ENCODE results near the gene RPRD1B.

The RPRD1B gene

DNA sequence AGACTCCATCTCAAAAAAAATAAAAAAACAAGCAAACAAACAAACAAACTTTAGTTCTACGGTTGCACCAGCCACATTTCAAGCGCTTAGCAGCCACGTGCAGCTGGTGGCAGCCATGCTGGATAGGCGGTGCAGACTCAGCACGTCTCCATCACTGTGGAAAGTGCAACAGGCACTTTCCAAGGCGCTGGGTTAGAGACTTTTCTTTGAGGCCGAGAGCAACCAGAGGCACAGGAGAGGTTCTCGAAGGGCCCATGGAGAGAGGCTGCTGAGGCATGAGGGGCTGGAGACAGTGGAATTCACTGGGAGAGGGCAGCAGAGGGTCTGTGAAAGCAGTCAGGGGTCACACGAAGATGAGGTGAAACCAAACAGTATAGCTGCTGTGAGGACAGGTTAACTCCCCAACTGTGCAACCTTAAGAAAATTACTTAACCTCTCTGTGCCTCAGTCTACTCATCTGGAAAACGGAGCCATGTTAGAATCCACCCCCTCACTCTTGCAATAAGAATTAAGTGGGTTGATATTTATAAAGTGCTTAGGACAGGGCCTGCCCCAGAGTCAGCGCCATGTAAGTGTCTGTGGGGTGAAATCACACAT is 104.0 kb downstream of the RPRD1B start:
- peak overlapping the region; percentile 28 for H4K91ac ChIP-seq (ENCODE audit: low read length)
- WGBS, result 98% methylated on average over 9 of the region's 11 CpGs
- H3K4ac ChIP-seq (ENCODE audit: low read depth in 1 of 2, low read length in 2 of 2), result no peak overlapping the region
- H3K27ac ChIP-seq (ENCODE audit: low read length, poor library complexity, severe bottlenecking), result no peak overlapping the region
- H3K14ac ChIP-seq (ENCODE audit: low read length in 2 of 2), result no peak overlapping the region
- no peak overlapping the region for H2BK120ac ChIP-seq (ENCODE audit: low read depth, low read length)
- peaks cover 0 to 26% of the 10 kb centered on the region in 2 experiments for H3K36me3 ChIP-seq (ENCODE audit: control insufficient read depth in 1 of 2, insufficient read depth in 2 of 2, low read depth in 1 of 2, low read length in 2 of 2)
- no peak overlapping the region for H3K9ac ChIP-seq (ENCODE audit: low read length)
- H2AFZ ChIP-seq (ENCODE audit: low read depth, low read length), result no peak overlapping the region
- H2BK5ac ChIP-seq (ENCODE audit: low read depth, low read length, poor library complexity, severe bottlenecking), result no peak overlapping the region
- no peaks in the 10 kb centered on the region for H3K79me1 ChIP-seq (replicated peaks; ENCODE audit: low read length, poor library complexity, severe bottlenecking)
- H2AK5ac ChIP-seq (ENCODE audit: low read length, severe bottlenecking), result no peak overlapping the region
- peak overlapping the region in 1 of 2 experiments; percentile 20 for H2BK12ac ChIP-seq (ENCODE audit: low read length in 2 of 2)
- no peaks in the 10 kb centered on the region for H3K9me3 ChIP-seq (ENCODE audit: control insufficient read depth, low read length)
- no peak overlapping the region for H3K4me3 ChIP-seq (ENCODE audit: insufficient read depth in 1 of 2, low read depth in 1 of 2, low read length in 2 of 2)
- DNase-seq, result no peak
- no peak overlapping the region for H3K23ac ChIP-seq (ENCODE audit: low read length in 2 of 2)
- H3K4me1 ChIP-seq (ENCODE audit: control insufficient read depth, insufficient read depth, low read depth, low read length), result peaks cover 14% of the 10 kb centered on the region
- H2BK15ac ChIP-seq (ENCODE audit: low read depth, poor library complexity, severe bottlenecking), result no peak overlapping the region
- no peak overlapping the region for H3K18ac ChIP-seq (ENCODE audit: low read depth in 1 of 2, low read length in 2 of 2)
- no peak overlapping the region for H4K8ac ChIP-seq (ENCODE audit: low read length)
- no peak overlapping the region for H3K4me2 ChIP-seq (ENCODE audit: low read length, poor library complexity, severe bottlenecking)
- H3K27me3 ChIP-seq (ENCODE audit: control insufficient read depth in 1 of 2, insufficient read depth in 1 of 2, low read length in 2 of 2), result peaks cover 0 to 11% of the 10 kb centered on the region in 2 experiments

- H3K79me1 ChIP-seq (replicated peaks; ENCODE audit: low read length, poor library complexity, severe bottlenecking), result no peaks in the 10 kb centered on the region
- H3K36me3 ChIP-seq (ENCODE audit: control insufficient read depth in 1 of 2, insufficient read depth in 2 of 2, low read depth in 1 of 2, low read length in 2 of 2), result peaks cover 0 to 26% of the 10 kb centered on the region in 2 experiments
- no peak overlapping the region for H3K23ac ChIP-seq (ENCODE audit: low read length in 2 of 2)
- H3K27ac ChIP-seq (ENCODE audit: low read length, poor library complexity, severe bottlenecking), result no peak overlapping the region
- H3K27me3 ChIP-seq (ENCODE audit: control insufficient read depth in 1 of 2, insufficient read depth in 1 of 2, low read length in 2 of 2), result peaks cover 0 to 4% of the 10 kb centered on the region in 2 experiments
- no peak overlapping the region for H2AFZ ChIP-seq (ENCODE audit: low read depth, low read length)
- no peak overlapping the region for H2BK120ac ChIP-seq (ENCODE audit: low read depth, low read length)
- H3K9me3 ChIP-seq (ENCODE audit: control insufficient read depth, low read length), result no peaks in the 10 kb centered on the region
- no peak overlapping the region for H3K4ac ChIP-seq (ENCODE audit: low read depth in 1 of 2, low read length in 2 of 2)
- WGBS, result 93% methylated on average over 15 of the region's 15 CpGs
- no peak for DNase-seq
- H4K91ac ChIP-seq (ENCODE audit: low read length), result no peak overlapping the region
- no peak overlapping the region for H2BK5ac ChIP-seq (ENCODE audit: low read depth, low read length, poor library complexity, severe bottlenecking)
- H2AK5ac ChIP-seq (ENCODE audit: low read length, severe bottlenecking), result no peak overlapping the region
- H3K18ac ChIP-seq (ENCODE audit: low read depth in 1 of 2, low read length in 2 of 2), result peak overlapping the region in 1 of 2 experiments; percentile 0
- no peak overlapping the region for H3K4me3 ChIP-seq (ENCODE audit: insufficient read depth in 1 of 2, low read depth in 1 of 2, low read length in 2 of 2)
- H3K14ac ChIP-seq (ENCODE audit: low read length in 2 of 2), result no peak overlapping the region
- H4K8ac ChIP-seq (ENCODE audit: low read length), result no peak overlapping the region
- peak overlapping the region in 1 of 2 experiments; percentile 20 for H2BK12ac ChIP-seq (ENCODE audit: low read length in 2 of 2)
- no peak overlapping the region for H2BK15ac ChIP-seq (ENCODE audit: low read depth, poor library complexity, severe bottlenecking)
- no peak overlapping the region for H3K4me2 ChIP-seq (ENCODE audit: low read length, poor library complexity, severe bottlenecking)
- H3K9ac ChIP-seq (ENCODE audit: low read length), result no peak overlapping the region
- peaks cover 20% of the 10 kb centered on the region for H3K4me1 ChIP-seq (ENCODE audit: control insufficient read depth, insufficient read depth, low read depth, low read length)
These were observed 104.7 kb downstream of the RPRD1B start for GRCh38 chr20:38138086-38138778.

- Histone ChIP-seq H3K9me3 (ENCODE audit: control insufficient read depth, low read length) (no peaks in the 10 kb centered on the region), H4K8ac (ENCODE audit: low read length) (peak overlapping the region; percentile 28), H2AFZ (ENCODE audit: low read depth, low read length) (no peak overlapping the region), H3K27ac (ENCODE audit: low read length, poor library complexity, severe bottlenecking) (no peak overlapping the region), H2BK15ac (ENCODE audit: low read depth, poor library complexity, severe bottlenecking) (peak overlapping the region; percentile 73), H2BK5ac (ENCODE audit: low read depth, low read length, poor library complexity, severe bottlenecking) (no peak overlapping the region), H3K4me3 (ENCODE audit: insufficient read depth in 1 of 2, low read depth in 1 of 2, low read length in 2 of 2) (no peak overlapping the region), H2BK12ac (ENCODE audit: low read length in 2 of 2) (peak overlapping the region; percentile 7 to 13), H3K18ac (ENCODE audit: low read depth in 1 of 2, low read length in 2 of 2) (peak overlapping the region; percentile 3 to 13), H2AK5ac (ENCODE audit: low read length, severe bottlenecking) (no peak overlapping the region), H3K27me3 (ENCODE audit: control insufficient read depth in 1 of 2, insufficient read depth in 1 of 2, low read length in 2 of 2) (peaks cover 0 to 2% of the 10 kb centered on the region in 2 experiments), H4K91ac (ENCODE audit: low read length) (peak overlapping the region; percentile 53), H2BK120ac (ENCODE audit: low read depth, low read length) (no peak overlapping the region), H3K23ac (ENCODE audit: low read length in 2 of 2) (no peak overlapping the region), H3K9ac (ENCODE audit: low read length) (no peak overlapping the region), H3K4me2 (ENCODE audit: low read length, poor library complexity, severe bottlenecking) (no peak overlapping the region), H3K79me1 (replicated peaks; ENCODE audit: low read length, poor library complexity, severe bottlenecking) (no peaks in the 10 kb centered on the region), H3K4ac (ENCODE audit: low read depth in 1 of 2, low read length in 2 of 2) (no peak overlapping the region), H3K14ac (ENCODE audit: low read length in 2 of 2) (no peak overlapping the region), H3K36me3 (ENCODE audit: control insufficient read depth in 1 of 2, insufficient read depth in 2 of 2, low read depth in 1 of 2, low read length in 2 of 2) (peaks cover 0 to 26% of the 10 kb centered on the region in 2 experiments), H3K4me1 (ENCODE audit: control insufficient read depth, insufficient read depth, low read depth, low read length) (peaks cover 29% of the 10 kb centered on the region)
- no peak for DNase-seq
- 99% methylated on average over 25 of the region's 25 CpGs for WGBS
These were observed 105.8 kb downstream of the RPRD1B start for GRCh38 chr20:38139156-38139912.

All from mesenchymal stem cell (in vitro differentiated cells and primary cell).